Astrocyte (in vitro differentiated cells and primary cell): ENCODE measurements around the gene ANKRD33B. TPM values are rescaled to one million over a fixed set of nuclear protein-coding genes. Genes with fewer than 3 reads are reported as not detected.
A peak's percentile ranks its signal among the peaks of the same experiment; 100 is the strongest.
"Not testable (repeated sequence)": the region's sequence is repeated elsewhere in the genome, so short reads cannot be mapped to it uniquely, and the experiment has no call there.

Experiments
- DNase-seq: peaks from one replicate; pipeline ENCODE4 v3.0.0-alpha.2; 2010; ENCODE audit warnings: low read depth
- FAIRE-seq: peaks from 2 replicates; lab custom pipeline; 2011; peaks lifted over from hg19 to GRCh38; lab: Jason Lieb, UNC
- H2AFZ ChIP-seq: 2 replicates; pipeline ENCODE4 v1.6.0; 2012; ENCODE audit warnings: low read depth, low read length, inconsistent platforms
- H3K27ac ChIP-seq: 2 replicates; pipeline ENCODE4 v1.5.1; 2011; ENCODE audit warnings: low read depth, low read length, inconsistent platforms
- H3K27me3 ChIP-seq: 2 replicates; pipeline ENCODE4 v1.6.0; 2011; ENCODE audit warnings: low read length, inconsistent platforms; ENCODE audit not compliant: insufficient read depth
- H3K36me3 ChIP-seq: 2 replicates; pipeline ENCODE4 v1.5.1; 2011; ENCODE audit warnings: low read length, inconsistent platforms; ENCODE audit not compliant: insufficient read depth
- H3K4me1 ChIP-seq: 2 replicates; pipeline ENCODE4 v1.5.1; 2011; ENCODE audit warnings: low read length, inconsistent platforms; ENCODE audit not compliant: insufficient read depth
- H3K4me2 ChIP-seq: 2 replicates; pipeline ENCODE4 v1.6.0; 2012; ENCODE audit warnings: low read length, inconsistent platforms
- H3K4me3 ChIP-seq: 2 replicates; pipeline ENCODE4 v1.5.1; 2011; ENCODE audit warnings: low read depth, mild to moderate bottlenecking, low read length, inconsistent platforms; ENCODE audit not compliant: insufficient read depth
- H3K79me2 ChIP-seq: 2 replicates; pipeline ENCODE4 v1.6.0; 2012; ENCODE audit warnings: mild to moderate bottlenecking, low read length, inconsistent platforms; ENCODE audit not compliant: insufficient read depth
- H3K9ac ChIP-seq: 2 replicates; pipeline ENCODE4 v1.6.0; 2012; ENCODE audit warnings: mild to moderate bottlenecking, low read length, inconsistent platforms
- H3K9me3 ChIP-seq: 2 replicates; pipeline ENCODE4 v1.5.1; 2012; ENCODE audit warnings: low read depth, mild to moderate bottlenecking, low read length, inconsistent platforms; ENCODE audit not compliant: insufficient read depth
- H4K20me1 ChIP-seq: 2 replicates; pipeline ENCODE4 v1.6.0; 2012; ENCODE audit warnings: low read length, inconsistent platforms; ENCODE audit not compliant: insufficient read depth
- H3K27ac Mint-ChIP-seq: one replicate; pipeline ENCODE4 v1.8.0; 2021; ENCODE audit warnings: mild to moderate bottlenecking, mixed read lengths; ENCODE audit not compliant: unreplicated experiment
- H3K27me3 Mint-ChIP-seq: one replicate; pipeline ENCODE4 v1.8.0; 2021; ENCODE audit warnings: low read depth, mixed read lengths; ENCODE audit not compliant: unreplicated experiment
- H3K36me3 Mint-ChIP-seq: one replicate; pipeline ENCODE4 v1.8.0; 2021; ENCODE audit warnings: low read depth, mixed read lengths; ENCODE audit not compliant: unreplicated experiment
- H3K4me1 Mint-ChIP-seq: one replicate; pipeline ENCODE4 v1.8.0; 2021; ENCODE audit warnings: low read depth, mixed read lengths; ENCODE audit not compliant: unreplicated experiment
- H3K4me3 Mint-ChIP-seq: one replicate; pipeline ENCODE4 v1.8.0; 2021; ENCODE audit warnings: mild to moderate bottlenecking, moderate library complexity, mixed read lengths; ENCODE audit not compliant: unreplicated experiment
- H3K9me3 Mint-ChIP-seq: one replicate; pipeline ENCODE4 v1.8.0; 2021; ENCODE audit warnings: mild to moderate bottlenecking, mixed read lengths; ENCODE audit not compliant: unreplicated experiment
- CTCF ChIP-seq: IDR thresholded peaks from 2 replicates; pipeline ENCODE4 v1.5.1; 2011; ENCODE audit warnings: low read depth, mild to moderate bottlenecking, inconsistent platforms, low read length, moderate library complexity; ENCODE audit not compliant: insufficient read depth
- EZH2 ChIP-seq: IDR thresholded peaks from 2 replicates; pipeline ENCODE4 v1.6.1; 2012; ENCODE audit warnings: mild to moderate bottlenecking, low read length, inconsistent platforms; ENCODE audit not compliant: insufficient read depth
- total RNA-seq: library from RNA; stranded (reverse); gene quantifications from 2 replicates; pipeline ENCODE4 v1.2.1, GENCODE V29; 2021

The ANKRD33B gene
- total RNA-seq, 1 donor from 2014 or later: 22.7 TPM

DNA sequence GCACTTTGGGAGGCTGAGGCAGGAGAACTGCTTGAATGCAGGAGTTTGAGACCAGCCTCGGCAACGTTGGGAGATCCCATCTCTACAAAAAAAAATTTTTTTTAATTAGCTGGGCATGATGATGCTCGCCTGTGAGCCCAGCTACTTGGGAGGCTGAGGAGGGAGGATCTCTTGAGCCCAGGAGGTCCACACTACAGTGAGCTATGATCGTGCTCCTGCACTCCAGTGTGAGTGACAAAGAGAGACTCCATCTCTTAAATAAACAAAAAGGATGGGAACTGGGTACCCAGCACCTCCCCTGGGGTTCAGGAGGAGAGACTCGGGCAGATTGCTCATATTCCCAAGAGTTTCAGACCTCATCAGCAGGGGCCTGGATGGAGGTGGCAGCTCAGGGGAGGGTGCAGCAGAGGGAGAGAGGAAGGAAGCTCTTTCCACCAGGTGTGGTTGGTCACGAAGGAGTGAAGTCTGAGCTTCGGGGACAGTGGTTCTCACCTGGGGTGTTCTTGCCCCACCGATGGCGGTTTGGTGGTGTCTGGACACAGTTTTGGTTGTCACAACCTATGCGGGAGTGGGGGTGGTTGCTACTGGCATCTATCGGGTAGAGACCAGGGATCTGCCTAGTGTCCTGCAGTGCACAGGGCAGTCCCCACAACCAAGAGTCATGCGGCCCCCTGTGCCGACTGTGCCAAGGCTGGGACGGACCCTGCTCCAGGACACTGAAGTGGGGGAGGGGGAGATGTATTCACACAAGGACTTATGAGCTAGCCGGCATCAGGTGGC is 72.7 kb downstream of the ANKRD33B start:
- no peak overlapping the region for H3K4me3 Mint-ChIP-seq
- Histone ChIP-seq H2AFZ (no peak overlapping the region), H3K27me3 (no peaks in the 10 kb centered on the region), H3K9me3 (peaks cover 3% of the 10 kb centered on the region), H3K9ac (no peak overlapping the region), H3K4me2 (peak overlapping the region; percentile 53), H3K4me3 (no peak overlapping the region), H3K27ac (no peak overlapping the region), H3K36me3 (no peaks in the 10 kb centered on the region), H4K20me1 (peaks cover 6% of the 10 kb centered on the region), H3K79me2 (no peaks in the 10 kb centered on the region), H3K4me1 (peaks cover 28% of the 10 kb centered on the region)
- no peak for FAIRE-seq
- no peaks in the 10 kb centered on the region for H3K27me3 Mint-ChIP-seq
- peaks cover 10% of the 10 kb centered on the region for H3K36me3 Mint-ChIP-seq
- peaks cover 32% of the 10 kb centered on the region for H3K4me1 Mint-ChIP-seq
- H3K27ac Mint-ChIP-seq: no peak overlapping the region
- no peaks in the 10 kb centered on the region for H3K9me3 Mint-ChIP-seq
- DNase-seq: no peak
- no peak for TF ChIP-seq CTCF
- no peak for TF ChIP-seq EZH2

GRCh38 chr5:10637944-10638343 is 74.1 kb downstream of the ANKRD33B start:
- Histone ChIP-seq H3K9ac (no peak overlapping the region), H3K27me3 (no peaks in the 10 kb centered on the region), H3K4me1 (peaks cover 17% of the 10 kb centered on the region), H3K27ac (no peak overlapping the region), H3K36me3 (no peaks in the 10 kb centered on the region), H4K20me1 (peaks cover 6% of the 10 kb centered on the region), H3K79me2 (no peaks in the 10 kb centered on the region), H3K4me3 (no peak overlapping the region), H2AFZ (no peak overlapping the region), H3K4me2 (no peak overlapping the region), H3K9me3 (peaks cover 3% of the 10 kb centered on the region)
- peaks cover 12% of the 10 kb centered on the region for H3K36me3 Mint-ChIP-seq
- no peaks in the 10 kb centered on the region for H3K27me3 Mint-ChIP-seq
- H3K4me1 Mint-ChIP-seq: peaks cover 24% of the 10 kb centered on the region
- TF ChIP-seq EZH2: no peak
- no peak for TF ChIP-seq CTCF
- H3K27ac Mint-ChIP-seq: peak overlapping the region; percentile 47
- no peak overlapping the region for H3K4me3 Mint-ChIP-seq
- FAIRE-seq (no peak), DNase-seq (no peak)
- H3K9me3 Mint-ChIP-seq: no peaks in the 10 kb centered on the region

GRCh38 chr5:10638723-10639122 is 74.9 kb downstream of the ANKRD33B start:
- not testable (repeated sequence) for H3K9me3 Mint-ChIP-seq, H3K9ac ChIP-seq, H3K27me3 ChIP-seq, H4K20me1 ChIP-seq, H2AFZ ChIP-seq, H3K27me3 Mint-ChIP-seq, H3K4me3 ChIP-seq, H3K27ac ChIP-seq, H3K36me3 Mint-ChIP-seq, FAIRE-seq, H3K4me2 ChIP-seq, H3K79me2 ChIP-seq, H3K4me3 Mint-ChIP-seq, DNase-seq, H3K36me3 ChIP-seq, H3K27ac Mint-ChIP-seq, H3K9me3 ChIP-seq
- peaks cover 24% of the 10 kb centered on the region for H3K4me1 Mint-ChIP-seq
- H3K4me1 ChIP-seq: peaks cover 17% of the 10 kb centered on the region
